ENCODE data around the gene B4GALT5. TPM values are rescaled to one million over a fixed set of nuclear protein-coding genes. Genes with fewer than 3 reads are reported as not detected.
"Not testable (repeated sequence)": the region's sequence is repeated elsewhere in the genome, so short reads cannot be mapped to it uniquely, and the experiment has no call there.

Gene B4GALT5
- polyA plus RNA-seq, 1 experiment: 26.7 TPM

GRCh38 chr20:49674383-49675352, 39.0 kb downstream of the B4GALT5 start:
- Histone ChIP-seq H3K36me3 (ENCODE audit: control insufficient read depth, insufficient read depth, low read length) (no peaks in the 10 kb centered on the region), H3K27me3 (ENCODE audit: control insufficient read depth, insufficient read depth, low read length) (no peaks in the 10 kb centered on the region), H3K4me3 (ENCODE audit: low read depth, low read length) (no peak overlapping the region)
- POLR2A ChIA-PET: no interaction called here
- peak; percentile 30 for TF ChIP-seq CTCF (IDR thresholded peaks at IDR 0.05; ENCODE audit: insufficient read depth, low read depth, low read length)
- DNase-seq (ENCODE audit: low read depth): no peak
- CTCF ChIA-PET: interaction anchor here (1.2 kb wide), 1 partner anchor 14 kb away, joined by 3 read pairs; no protein-coding TSS in a partner anchor

GRCh38 chr20:49672096-49672664, 41.5 kb downstream of the B4GALT5 start:
- CTCF ChIA-PET: interaction anchor here (0.6 to 1.1 kb wide), 4 partner anchors 10 to 27 kb away, joined by 3 to 4 read pairs (median 3); no protein-coding TSS in a partner anchor
- H3K36me3 ChIP-seq (ENCODE audit: control insufficient read depth, insufficient read depth, low read length): no peaks in the 10 kb centered on the region
- no peak for DNase-seq (ENCODE audit: low read depth)
- no peaks in the 10 kb centered on the region for H3K27me3 ChIP-seq (ENCODE audit: control insufficient read depth, insufficient read depth, low read length)
- no peak for TF ChIP-seq CTCF (IDR thresholded peaks at IDR 0.05; ENCODE audit: insufficient read depth, low read depth, low read length)
- POLR2A ChIA-PET: no interaction called here
- H3K4me3 ChIP-seq (ENCODE audit: low read depth, low read length): no peak overlapping the region

GRCh38 chr20:49671433-49671832, 42.2 kb downstream of the B4GALT5 start:
- Histone ChIP-seq H3K36me3 (ENCODE audit: control insufficient read depth, insufficient read depth, low read length) (no peaks in the 10 kb centered on the region), H3K4me3 (ENCODE audit: low read depth, low read length) (no peak overlapping the region), H3K27me3 (ENCODE audit: control insufficient read depth, insufficient read depth, low read length) (no peaks in the 10 kb centered on the region)
- ChIA-PET POLR2A (no interaction called here), CTCF (interaction anchor here (0.8 to 1.0 kb wide), 2 partner anchors 9 to 28 kb away, joined by 3 read pairs; no protein-coding TSS in a partner anchor)
- TF ChIP-seq CTCF (IDR thresholded peaks at IDR 0.05; ENCODE audit: insufficient read depth, low read depth, low read length): no peak
- DNase-seq (ENCODE audit: low read depth): no peak

GRCh38 chr20:49669601-49670189, 44.0 kb downstream of the B4GALT5 start:
- no peak for TF ChIP-seq CTCF (IDR thresholded peaks at IDR 0.05; ENCODE audit: insufficient read depth, low read depth, low read length)
- CTCF ChIA-PET: interaction anchor here (0.6 kb wide), 1 partner anchor 151 kb away, joined by 3 read pairs; no protein-coding TSS in a partner anchor
- no peak for DNase-seq (ENCODE audit: low read depth)
- POLR2A ChIA-PET: no interaction called here
- H3K4me3 ChIP-seq (ENCODE audit: low read depth, low read length): no peak overlapping the region
- no peaks in the 10 kb centered on the region for H3K27me3 ChIP-seq (ENCODE audit: control insufficient read depth, insufficient read depth, low read length)
- no peaks in the 10 kb centered on the region for H3K36me3 ChIP-seq (ENCODE audit: control insufficient read depth, insufficient read depth, low read length)

- H3K4me3 ChIP-seq (ENCODE audit: low read depth, low read length); H3K36me3 ChIP-seq (ENCODE audit: control insufficient read depth, insufficient read depth, low read length); DNase-seq (ENCODE audit: low read depth); H3K27me3 ChIP-seq (ENCODE audit: control insufficient read depth, insufficient read depth, low read length); POLR2A ChIA-PET: not testable (repeated sequence)
- CTCF ChIA-PET: interaction anchor here (1.3 to 2.0 kb wide), 2 partner anchors 10 to 58 kb away, joined by 3 to 7 read pairs; no protein-coding TSS in a partner anchor
Observed at GRCh38 chr20:49668878-49669195, 44.8 kb downstream of the B4GALT5 start.

Measured in BJ (cell line).